Hepatocyte (in vitro differentiated cells): ENCODE data around the gene XPR1.

Source experiments
- EZH2 ChIP-seq: fragments of 200-600 bp; sonication (generic); IDR thresholded peaks from 2 replicates; pipeline ENCODE4 v1.6.1; 2016; ENCODE audit warnings: antibody characterized with exemption, mild to moderate bottlenecking, borderline replicate concordance
- TF ChIP-seq, protein P1 (sequence below): fragments of 200-600 bp; sonication (generic); IDR thresholded peaks from 2 replicates; pipeline ENCODE4 v1.5.1; 2016; ENCODE audit warnings: antibody characterized with exemption, mild to moderate bottlenecking; ENCODE audit not compliant: poor library complexity

DNA sequence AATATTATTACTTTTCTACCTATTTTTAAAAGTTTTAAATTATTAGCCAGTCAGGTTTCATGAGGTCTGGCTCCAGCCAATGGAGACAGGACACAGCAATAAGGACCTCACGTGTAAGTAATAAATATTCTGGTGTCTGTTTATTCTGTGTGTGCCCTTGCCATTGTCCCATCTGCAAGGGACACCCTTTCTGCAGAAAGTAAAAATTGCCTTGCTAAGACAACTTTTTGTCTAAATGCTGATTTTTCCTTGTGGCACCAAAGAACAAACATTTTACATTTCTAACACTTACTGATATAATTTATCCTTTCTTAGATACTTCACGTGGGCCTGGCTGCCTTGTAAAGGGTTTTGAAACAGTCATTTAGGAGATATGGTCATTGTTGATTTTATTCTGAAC is 43.7 kb upstream of the XPR1 start:
- TF ChIP-seq, protein P1, sequence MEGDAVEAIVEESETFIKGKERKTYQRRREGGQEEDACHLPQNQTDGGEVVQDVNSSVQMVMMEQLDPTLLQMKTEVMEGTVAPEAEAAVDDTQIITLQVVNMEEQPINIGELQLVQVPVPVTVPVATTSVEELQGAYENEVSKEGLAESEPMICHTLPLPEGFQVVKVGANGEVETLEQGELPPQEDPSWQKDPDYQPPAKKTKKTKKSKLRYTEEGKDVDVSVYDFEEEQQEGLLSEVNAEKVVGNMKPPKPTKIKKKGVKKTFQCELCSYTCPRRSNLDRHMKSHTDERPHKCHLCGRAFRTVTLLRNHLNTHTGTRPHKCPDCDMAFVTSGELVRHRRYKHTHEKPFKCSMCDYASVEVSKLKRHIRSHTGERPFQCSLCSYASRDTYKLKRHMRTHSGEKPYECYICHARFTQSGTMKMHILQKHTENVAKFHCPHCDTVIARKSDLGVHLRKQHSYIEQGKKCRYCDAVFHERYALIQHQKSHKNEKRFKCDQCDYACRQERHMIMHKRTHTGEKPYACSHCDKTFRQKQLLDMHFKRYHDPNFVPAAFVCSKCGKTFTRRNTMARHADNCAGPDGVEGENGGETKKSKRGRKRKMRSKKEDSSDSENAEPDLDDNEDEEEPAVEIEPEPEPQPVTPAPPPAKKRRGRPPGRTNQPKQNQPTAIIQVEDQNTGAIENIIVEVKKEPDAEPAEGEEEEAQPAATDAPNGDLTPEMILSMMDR, result no peak
- TF ChIP-seq EZH2, result no peak
